Activated CD8-positive, alpha-beta T cell treated with anti-CD3 and anti-CD28 coated beads for 36 hours (primary cell): ENCODE data around the gene MTF2. TPM values are rescaled to one million over a fixed set of nuclear protein-coding genes. Genes with fewer than 3 reads are reported as not detected.
A peak's percentile ranks its signal among the peaks of the same experiment; 100 is the strongest.

Source experiments
- ATAC-seq: fragments of 200-7000 bp; cut with Tn5 transposase; one replicate; pipeline ENCODE4 v1.10.0; 2021; ENCODE audit warnings: mild to moderate bottlenecking, moderate library complexity
- CTCF ChIA-PET: fragments of 350-600 bp; sonication (Branson Sonifier 250); formaldehyde crosslinking; loops from one replicate; lab custom pipeline; 2021; ENCODE audit warnings: antibody characterized with exemption; lab: Charles Lee
- POLR2A ChIA-PET: fragments of 350-600 bp; sonication (Branson Sonifier 250); formaldehyde crosslinking; loops from one replicate; lab custom pipeline; 2021; ENCODE audit warnings: antibody characterized with exemption; lab: Charles Lee
- DNase-seq: peaks from one replicate; pipeline ENCODE4 v3.0.0-alpha.2; 2020
- H3K27ac Mint-ChIP-seq: one replicate; pipeline ENCODE4 v1.8.0; 2021; ENCODE audit warnings: mild to moderate bottlenecking, mixed read lengths
- H3K27me3 Mint-ChIP-seq: one replicate; pipeline ENCODE4 v1.8.0; 2021; ENCODE audit warnings: mixed read lengths
- H3K36me3 Mint-ChIP-seq: one replicate; pipeline ENCODE4 v1.8.0; 2021; ENCODE audit warnings: low read depth, mixed read lengths
- H3K4me1 Mint-ChIP-seq: one replicate; pipeline ENCODE4 v1.8.0; 2021; ENCODE audit warnings: low read depth, mixed read lengths
- H3K4me3 Mint-ChIP-seq: one replicate; pipeline ENCODE4 v1.8.0; 2021; ENCODE audit warnings: mild to moderate bottlenecking, moderate library complexity, mixed read lengths
- H3K9me3 Mint-ChIP-seq: one replicate; pipeline ENCODE4 v1.8.0; 2021; ENCODE audit warnings: mixed read lengths
- intact Hi-C: fragments of 100-400 bp; cut with micrococcal nuclease; formaldehyde crosslinking; loops from one replicate; pipeline ENCODE4 v1.10.0; 2022
- total RNA-seq, 2 experiments: library from RNA; stranded (reverse); gene quantifications; one replicate each; pipeline ENCODE4 v1.2.3, GENCODE V29; 2021
- TF ChIP-seq, protein P1 (sequence below): fragments of 200-600 bp; IDR thresholded peaks from one replicate; pipeline ENCODE4 v1.8.0; 2022; ENCODE audit warnings: antibody characterized with exemption, mild to moderate bottlenecking

The MTF2 gene
- total RNA-seq, 2 experiments from 2014 or later: 65.0 to 70.9 TPM

GRCh38 chr1:93177991-93178390, 98.9 kb downstream of the MTF2 start:
- no peak for ATAC-seq
- TF ChIP-seq, protein P1, sequence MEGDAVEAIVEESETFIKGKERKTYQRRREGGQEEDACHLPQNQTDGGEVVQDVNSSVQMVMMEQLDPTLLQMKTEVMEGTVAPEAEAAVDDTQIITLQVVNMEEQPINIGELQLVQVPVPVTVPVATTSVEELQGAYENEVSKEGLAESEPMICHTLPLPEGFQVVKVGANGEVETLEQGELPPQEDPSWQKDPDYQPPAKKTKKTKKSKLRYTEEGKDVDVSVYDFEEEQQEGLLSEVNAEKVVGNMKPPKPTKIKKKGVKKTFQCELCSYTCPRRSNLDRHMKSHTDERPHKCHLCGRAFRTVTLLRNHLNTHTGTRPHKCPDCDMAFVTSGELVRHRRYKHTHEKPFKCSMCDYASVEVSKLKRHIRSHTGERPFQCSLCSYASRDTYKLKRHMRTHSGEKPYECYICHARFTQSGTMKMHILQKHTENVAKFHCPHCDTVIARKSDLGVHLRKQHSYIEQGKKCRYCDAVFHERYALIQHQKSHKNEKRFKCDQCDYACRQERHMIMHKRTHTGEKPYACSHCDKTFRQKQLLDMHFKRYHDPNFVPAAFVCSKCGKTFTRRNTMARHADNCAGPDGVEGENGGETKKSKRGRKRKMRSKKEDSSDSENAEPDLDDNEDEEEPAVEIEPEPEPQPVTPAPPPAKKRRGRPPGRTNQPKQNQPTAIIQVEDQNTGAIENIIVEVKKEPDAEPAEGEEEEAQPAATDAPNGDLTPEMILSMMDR: no peak
- H3K4me1 Mint-ChIP-seq: peaks cover 48% of the 10 kb centered on the region

DNA sequence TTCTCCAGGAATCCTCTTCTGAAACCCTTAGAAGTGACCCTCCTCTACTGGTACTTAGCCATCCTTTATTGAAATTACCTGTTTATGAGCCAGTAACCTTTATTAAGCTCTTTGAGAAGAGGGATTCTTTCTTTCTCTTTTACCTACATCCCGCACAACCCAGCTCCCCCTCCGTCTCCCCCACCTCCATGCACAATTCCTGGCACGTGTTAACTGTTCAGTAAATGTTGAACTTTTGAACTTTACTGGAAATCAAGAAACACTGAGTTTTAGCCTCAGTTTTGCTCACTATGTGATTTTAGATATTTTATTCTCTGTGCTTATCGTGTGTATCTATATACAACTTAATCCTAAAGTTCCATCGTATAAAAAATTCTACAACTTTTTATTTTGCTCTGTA, 99.3 kb downstream of the MTF2 start:
- peak overlapping the region; percentile 89 for H3K4me3 Mint-ChIP-seq
- DNase-seq (no peak), ATAC-seq (no peak)
- peaks cover 30% of the 10 kb centered on the region for H3K36me3 Mint-ChIP-seq
- intact Hi-C loops: no loop called here
- H3K27ac Mint-ChIP-seq: peak overlapping the region; percentile 100
- H3K4me1 Mint-ChIP-seq: peaks cover 45% of the 10 kb centered on the region
- no peaks in the 10 kb centered on the region for H3K9me3 Mint-ChIP-seq
- H3K27me3 Mint-ChIP-seq: no peaks in the 10 kb centered on the region
- TF ChIP-seq, protein P1: no peak
- ChIA-PET POLR2A (no interaction called here), CTCF (interaction anchor here (1.4 kb wide), 1 partner anchor 98 kb away, joined by 5 read pairs; no protein-coding TSS in a partner anchor)

More at GRCh38 chr1:93177991-93178390, 98.9 kb downstream of the MTF2 start:
- intact Hi-C loops: no loop called here
- Mint-ChIP-seq H3K9me3 (no peaks in the 10 kb centered on the region), H3K36me3 (peaks cover 31% of the 10 kb centered on the region), H3K27me3 (no peaks in the 10 kb centered on the region), H3K27ac (peak overlapping the region; percentile 100), H3K4me3 (peak overlapping the region; percentile 89)
- ChIA-PET CTCF (interaction anchor here (1.4 kb wide), 1 partner anchor 98 kb away, joined by 5 read pairs; no protein-coding TSS in a partner anchor), POLR2A (no interaction called here)
- DNase-seq: no peak

DNA sequence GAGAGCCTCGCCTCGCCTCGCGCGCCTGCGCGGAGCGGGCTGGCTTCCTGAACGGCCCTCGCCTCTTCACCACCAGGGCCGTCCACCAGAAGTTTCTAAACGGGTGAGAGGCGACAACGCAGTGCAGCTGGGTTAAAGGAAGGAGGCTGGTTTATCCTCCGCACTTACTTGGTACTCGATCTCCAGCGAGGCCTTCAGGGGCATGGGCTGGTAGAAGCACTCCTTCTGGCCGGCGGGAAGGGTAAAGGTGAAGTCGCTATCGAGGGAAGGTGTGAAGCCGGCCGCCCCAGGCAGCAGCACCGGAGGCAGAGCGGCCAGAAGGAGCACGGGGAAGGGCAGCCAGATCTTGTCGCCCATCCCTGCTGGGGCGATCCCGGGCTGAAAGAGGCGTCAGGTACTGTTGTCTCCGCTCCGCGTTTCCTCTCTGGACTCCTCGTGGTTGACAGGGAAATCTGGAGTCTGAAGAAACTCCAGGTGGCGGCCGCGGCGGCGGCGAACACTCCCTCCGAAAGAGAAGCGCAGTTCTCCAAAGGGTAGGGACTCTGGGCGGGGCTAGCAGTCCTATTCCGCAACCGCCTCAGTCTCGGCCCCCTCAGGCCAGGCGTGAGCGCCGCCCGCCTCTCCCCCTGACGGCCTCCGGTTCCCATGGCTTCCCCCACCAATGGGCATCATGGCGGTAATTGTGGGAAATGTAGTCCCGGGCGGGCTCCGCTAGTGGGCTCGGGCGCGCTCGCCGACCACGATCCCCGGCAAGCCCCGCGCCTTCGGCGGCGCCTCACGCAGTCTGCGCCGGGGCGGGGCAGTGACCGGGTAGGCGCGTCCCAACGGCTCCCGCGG, 101.0 kb downstream of the MTF2 start, which contains the start of gene TMED5:
Gene TMED5 (minus strand): TSS at position 528 of the 837 bp plus-strand sequence. CDS start 171 bp downstream, at position 357.
- ChIA-PET POLR2A (interaction anchor here (0.8 kb wide), 1 partner anchor 618 kb away, joined by 3 read pairs; no protein-coding TSS in a partner anchor), CTCF (interaction anchor here (1.0 kb wide), 1 partner anchor 99 kb away, joined by 3 read pairs; no protein-coding TSS in a partner anchor)
- DNase-seq: peak; percentile 97
- Mint-ChIP-seq H3K9me3 (no peaks in the 10 kb centered on the region), H3K36me3 (peaks cover 26% of the 10 kb centered on the region), H3K4me3 (peak within 1 kb of the TSS; percentile 89), H3K4me1 (peaks cover 43% of the 10 kb centered on the region), H3K27ac (peak within 1 kb of the TSS; percentile 100), H3K27me3 (no peaks in the 10 kb centered on the region)
- ATAC-seq: peak; percentile 87
- intact Hi-C loops: loop anchor here (2.0 to 5.0 kb wide), 2 partner anchors 99 to 167 kb away; partner anchors contain the start of gene DR1
- TF ChIP-seq, protein P1: no peak

GRCh38 chr1:93180723-93181613, 101.9 kb downstream of the MTF2 start, which contains the start of gene CCDC18:
CCDC18 (plus strand) TSS chr1:93180724; CDS start chr1:93183362, 2,638 bp downstream.
- CTCF ChIA-PET: interaction anchor here (1.2 kb wide), 1 partner anchor 31 kb away, joined by 4 read pairs; no protein-coding TSS in a partner anchor
- peak within 1 kb of the TSS; percentile 100 for H3K27ac Mint-ChIP-seq
- intact Hi-C loops: loop anchor here (2.0 to 5.0 kb wide), 2 partner anchors 100 to 166 kb away; partner anchors contain the start of gene DR1
- POLR2A ChIA-PET: interaction anchor here (0.7 to 1.5 kb wide), 3 partner anchors 19 to 102 kb away, joined by 3 to 5 read pairs (median 3); partner anchors contain the start of gene MTF2
- TF ChIP-seq, protein P1: no peak
- no peaks in the 10 kb centered on the region for H3K27me3 Mint-ChIP-seq
- peak within 1 kb of the TSS; percentile 89 for H3K4me3 Mint-ChIP-seq
- ATAC-seq: peak; percentile 11
- peaks cover 24% of the 10 kb centered on the region for H3K36me3 Mint-ChIP-seq
- peaks cover 42% of the 10 kb centered on the region for H3K4me1 Mint-ChIP-seq
- DNase-seq: peak; percentile 79
- H3K9me3 Mint-ChIP-seq: no peaks in the 10 kb centered on the region
